ENCODE measurements around the gene SORCS2. TPM values are rescaled to one million over a fixed set of nuclear protein-coding genes. Genes with fewer than 3 reads are reported as not detected.

Gene SORCS2
- total RNA-seq, 1 donor from 2014 or later = not detected

GRCh38 chr4:7411491-7411890 lies 219.2 kb downstream of the SORCS2 start:
- ChIA-PET CTCF (no interaction called here), POLR2A (no interaction called here)
- H3K4me3 Mint-ChIP-seq = no peak overlapping the region
- peaks cover 3% of the 10 kb centered on the region for H3K27me3 Mint-ChIP-seq
- no peak for TF ChIP-seq CTCF (IDR thresholded peaks at IDR 0.05)
- DNase-seq (no peak), ATAC-seq (ENCODE audit: low read depth) (no peak)
- intact Hi-C loops (cut with micrococcal nuclease) = no loop called here
- no peaks in the 10 kb centered on the region for H3K36me3 Mint-ChIP-seq (ENCODE audit: low read depth)
- H3K27ac Mint-ChIP-seq = no peak overlapping the region
- no peaks in the 10 kb centered on the region for H3K4me1 Mint-ChIP-seq
- H3K9me3 Mint-ChIP-seq = peaks cover 17% of the 10 kb centered on the region

GRCh38 chr4:7411896-7412553 lies 219.7 kb downstream of the SORCS2 start:
- no peak overlapping the region for H3K4me3 Mint-ChIP-seq
- no peaks in the 10 kb centered on the region for H3K4me1 Mint-ChIP-seq
- no peak for TF ChIP-seq CTCF (IDR thresholded peaks at IDR 0.05)
- intact Hi-C loops (cut with micrococcal nuclease) = no loop called here
- no peak for ATAC-seq (ENCODE audit: low read depth)
- peaks cover 16% of the 10 kb centered on the region for H3K9me3 Mint-ChIP-seq
- POLR2A ChIA-PET = no interaction called here
- no peak for DNase-seq
- CTCF ChIA-PET = no interaction called here
- no peaks in the 10 kb centered on the region for H3K36me3 Mint-ChIP-seq (ENCODE audit: low read depth)
- H3K27me3 Mint-ChIP-seq = peaks cover 3% of the 10 kb centered on the region
- H3K27ac Mint-ChIP-seq = no peak overlapping the region

GRCh38 chr4:7412554-7412912 lies 220.2 kb downstream of the SORCS2 start:
- no peaks in the 10 kb centered on the region for H3K36me3 Mint-ChIP-seq (ENCODE audit: low read depth)
- no peak overlapping the region for H3K4me3 Mint-ChIP-seq
- H3K4me1 Mint-ChIP-seq = no peaks in the 10 kb centered on the region
- ChIA-PET POLR2A (no interaction called here), CTCF (no interaction called here)
- H3K27ac Mint-ChIP-seq = no peak overlapping the region
- peaks cover 3% of the 10 kb centered on the region for H3K27me3 Mint-ChIP-seq
- TF ChIP-seq CTCF (IDR thresholded peaks at IDR 0.05) = no peak
- no peak for DNase-seq
- no peak for ATAC-seq (ENCODE audit: low read depth)
- peaks cover 12% of the 10 kb centered on the region for H3K9me3 Mint-ChIP-seq
- intact Hi-C loops (cut with micrococcal nuclease) = no loop called here

GRCh38 chr4:7414046-7414445 lies 221.7 kb downstream of the SORCS2 start:
- Mint-ChIP-seq H3K27me3 (peaks cover 3% of the 10 kb centered on the region), H3K27ac (no peak overlapping the region), H3K4me3 (no peak overlapping the region), H3K36me3 (ENCODE audit: low read depth) (no peaks in the 10 kb centered on the region), H3K4me1 (no peaks in the 10 kb centered on the region), H3K9me3 (peaks cover 6% of the 10 kb centered on the region)
- ATAC-seq (ENCODE audit: low read depth) = no peak
- DNase-seq = no peak
- CTCF ChIA-PET = no interaction called here
- POLR2A ChIA-PET = no interaction called here
- intact Hi-C loops (cut with micrococcal nuclease) = no loop called here
- TF ChIP-seq CTCF (IDR thresholded peaks at IDR 0.05) = no peak

GRCh38 chr4:7414736-7415510 lies 222.6 kb downstream of the SORCS2 start:
- no peaks in the 10 kb centered on the region for H3K4me1 Mint-ChIP-seq
- peaks cover 3% of the 10 kb centered on the region for H3K9me3 Mint-ChIP-seq
- ATAC-seq (ENCODE audit: low read depth) = no peak
- peaks cover 3% of the 10 kb centered on the region for H3K27me3 Mint-ChIP-seq
- ChIA-PET POLR2A (no interaction called here), CTCF (no interaction called here)
- H3K36me3 Mint-ChIP-seq (ENCODE audit: low read depth) = no peaks in the 10 kb centered on the region
- no peak overlapping the region for H3K27ac Mint-ChIP-seq
- DNase-seq = no peak
- no peak overlapping the region for H3K4me3 Mint-ChIP-seq
- intact Hi-C loops (cut with micrococcal nuclease) = no loop called here
- no peak for TF ChIP-seq CTCF (IDR thresholded peaks at IDR 0.05)

Data from activated B cell treated with CpG ODN at 0.5 μM for 24 hours (primary cell).